Measurements from ENCODE around the gene PIAS3.
"Not testable (repeated sequence)": the region's sequence is repeated elsewhere in the genome, so short reads cannot be mapped to it uniquely, and the experiment has no call there.

The PIAS3 gene

DNA sequence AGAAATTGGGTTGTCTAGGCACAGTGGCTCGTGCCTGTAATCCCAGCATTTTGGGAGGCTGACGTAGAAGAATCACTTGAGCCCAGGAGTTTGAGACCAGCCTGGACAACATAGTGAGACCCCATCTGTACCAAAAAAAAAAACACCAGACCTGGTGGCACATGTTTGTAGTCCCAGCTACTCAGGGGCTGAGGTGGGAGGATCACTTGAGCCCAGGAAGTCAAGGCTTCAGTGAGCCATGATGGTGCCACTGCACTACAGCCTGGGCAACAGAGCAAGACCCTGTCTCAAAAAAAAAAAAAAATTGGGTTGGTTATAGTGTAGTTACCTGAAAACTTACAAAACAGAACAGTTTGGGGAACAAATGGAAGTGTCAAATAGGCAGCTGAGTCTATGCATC is 28.1 kb downstream of the PIAS3 start:
- DNase-seq (ENCODE audit: low read depth, low spot score); H3K4me3 ChIP-seq (ENCODE audit: low read length): not testable (repeated sequence)

DNA sequence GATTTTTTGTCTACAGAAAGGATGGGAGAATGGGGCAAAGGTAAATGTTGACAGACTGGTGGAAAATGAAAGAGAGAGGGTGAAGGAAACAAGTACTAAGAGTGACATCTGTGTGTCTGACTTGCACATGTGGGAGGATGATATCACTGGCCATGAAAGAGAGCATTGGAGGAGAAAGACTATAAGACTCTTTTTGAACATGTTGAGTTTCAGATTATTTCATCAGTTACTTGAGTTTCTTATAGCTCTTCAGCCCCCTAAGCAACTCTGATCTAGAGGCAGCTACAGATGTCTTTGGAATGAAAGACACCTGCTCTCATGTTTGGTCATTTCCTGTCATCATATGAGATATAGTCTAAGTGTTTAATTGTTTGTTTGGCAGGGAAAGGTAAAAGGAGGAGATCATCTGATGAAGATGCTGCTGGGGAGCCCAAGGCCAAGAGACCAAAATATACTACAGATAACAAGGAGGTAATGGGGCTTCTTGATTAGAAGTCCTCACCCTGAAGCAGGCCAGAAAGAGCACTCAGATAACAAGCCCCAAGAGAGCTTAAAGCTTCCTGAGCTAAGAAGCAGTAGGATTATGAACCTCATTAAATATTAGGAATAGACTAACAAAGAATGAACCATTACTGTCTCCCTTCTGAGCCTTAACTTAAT is 30.4 kb downstream of the PIAS3 start:
- no peak for DNase-seq (ENCODE audit: low read depth, low spot score)

DNA sequence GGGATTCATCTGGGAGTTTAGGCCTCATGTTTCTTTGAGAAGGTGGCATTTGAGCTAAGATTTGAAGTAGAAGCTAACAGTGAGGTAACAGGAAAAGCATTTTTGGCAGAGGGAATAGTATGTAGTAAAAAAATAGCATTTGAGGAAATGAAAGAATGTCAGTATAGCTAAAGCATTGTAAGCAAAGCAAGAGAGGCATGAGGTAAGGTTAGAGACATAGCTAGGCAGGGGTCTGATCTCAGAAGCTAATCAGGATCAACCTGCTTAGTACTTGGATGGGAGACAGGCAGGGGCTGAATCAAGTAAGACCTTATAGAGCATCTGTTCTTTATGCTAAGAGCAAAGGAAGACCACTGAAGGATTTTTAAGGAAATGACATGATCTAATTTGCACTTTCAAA is 30.9 kb downstream of the PIAS3 start:
- no peak for DNase-seq (ENCODE audit: low read depth, low spot score)
- no peak overlapping the region for H3K4me3 ChIP-seq (ENCODE audit: low read length)

More for the DNA sequence above, 30.4 kb downstream of the PIAS3 start:
- no peak overlapping the region for H3K4me3 ChIP-seq (ENCODE audit: low read length)

DNA sequence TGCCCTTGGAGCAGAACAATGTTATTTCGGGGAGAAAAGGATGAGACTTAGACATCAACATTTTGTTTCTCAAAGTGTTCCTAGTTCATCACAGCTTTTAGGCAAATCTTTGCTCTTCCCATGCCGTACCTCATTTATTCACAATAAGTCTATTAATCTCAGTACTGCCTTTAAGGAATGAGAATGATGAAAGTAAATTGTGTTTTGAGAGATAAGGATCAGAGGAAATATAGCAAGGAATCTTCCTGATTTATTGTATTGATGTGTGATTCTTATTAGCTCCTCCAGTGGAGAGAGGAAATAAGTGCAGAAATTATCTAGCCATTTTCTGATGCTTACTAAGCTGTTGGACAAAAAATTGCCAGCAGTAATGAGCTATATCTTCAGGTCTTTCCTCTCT is 32.9 kb downstream of the PIAS3 start:
- no peak overlapping the region for H3K4me3 ChIP-seq (ENCODE audit: low read length)
- no peak for DNase-seq (ENCODE audit: low read depth, low spot score)

DNA sequence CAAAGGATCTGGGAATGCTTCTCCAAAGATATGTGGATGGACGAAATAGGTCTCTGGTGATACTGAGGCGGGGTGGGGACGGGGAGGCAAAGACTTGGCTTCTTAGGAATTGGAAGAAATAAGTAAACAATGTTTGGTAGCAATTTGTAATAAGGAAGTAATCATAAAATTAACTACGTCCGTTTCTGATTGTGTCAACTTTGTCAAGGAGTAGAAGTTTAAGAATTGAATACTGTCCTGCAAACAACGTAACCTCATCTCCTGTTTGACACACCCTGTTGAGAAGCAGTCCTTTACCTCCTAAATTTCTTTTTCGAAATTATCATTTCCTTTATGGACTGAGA is 34.4 kb downstream of the PIAS3 start:
- peak overlapping the region; percentile 99 for H3K4me3 ChIP-seq (ENCODE audit: low read length)
- DNase-seq (ENCODE audit: low read depth, low spot score): no peak

DNA sequence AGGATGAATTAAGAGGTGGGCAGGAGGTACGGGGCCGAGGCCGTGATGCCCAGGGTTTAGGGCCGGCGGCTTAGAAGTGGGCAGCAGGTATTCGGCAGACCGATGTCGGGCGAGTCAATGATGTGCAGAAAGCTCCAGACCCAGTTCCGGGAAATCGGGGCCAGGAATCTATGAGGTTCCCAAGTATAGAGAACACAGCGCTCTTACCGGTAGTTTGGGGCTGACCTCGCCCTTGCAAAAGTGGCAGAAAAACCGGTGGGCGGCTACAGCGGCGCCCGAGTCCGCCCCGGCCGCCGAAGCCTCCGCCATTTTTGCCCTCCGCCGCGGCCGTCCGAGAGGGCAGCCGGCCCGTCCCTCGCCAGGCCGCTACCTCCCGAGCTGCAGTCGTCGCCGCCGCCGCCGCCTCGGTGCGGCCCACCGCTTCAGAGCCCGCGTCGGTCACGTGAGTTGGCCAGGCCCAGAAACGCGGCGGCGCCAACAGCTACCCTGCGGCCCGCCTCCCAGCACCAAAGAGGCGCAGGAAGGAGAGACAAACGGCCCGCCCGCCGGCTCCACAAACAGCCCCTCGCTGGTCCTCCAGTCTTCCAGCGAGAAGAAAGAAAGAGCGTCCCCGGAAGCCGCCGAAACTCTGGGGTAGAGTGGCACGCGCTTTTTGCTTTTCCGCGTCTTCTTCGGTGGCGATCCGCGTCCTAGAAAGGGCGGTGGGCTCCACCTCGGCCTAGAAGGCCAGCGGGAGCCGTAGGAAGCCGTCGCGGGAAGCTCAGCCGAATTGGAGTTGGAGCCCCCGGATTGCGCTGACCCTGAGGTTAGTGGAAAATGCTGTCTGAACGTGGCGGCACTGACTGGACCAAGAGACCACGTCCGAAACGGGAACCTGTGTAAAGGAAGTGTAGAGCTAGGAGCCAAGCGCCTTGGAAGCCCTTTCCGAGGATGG is 35.0 kb downstream of the PIAS3 start, which contains the start of the genes POLR3C and RNF115:
TSS of gene POLR3C (plus strand) at position 636 of the 934 bp plus-strand sequence. CDS start 1,577 bp downstream, outside the sequence.
TSS of gene RNF115 (minus strand) at position 531 of the 934 bp plus-strand sequence. CDS start at position 309, 222 bp downstream.
- H3K4me3 ChIP-seq (ENCODE audit: low read length): peak within 1 kb of the TSS; percentile 99
- DNase-seq (ENCODE audit: low read depth, low spot score): peak; percentile 85

DNA sequence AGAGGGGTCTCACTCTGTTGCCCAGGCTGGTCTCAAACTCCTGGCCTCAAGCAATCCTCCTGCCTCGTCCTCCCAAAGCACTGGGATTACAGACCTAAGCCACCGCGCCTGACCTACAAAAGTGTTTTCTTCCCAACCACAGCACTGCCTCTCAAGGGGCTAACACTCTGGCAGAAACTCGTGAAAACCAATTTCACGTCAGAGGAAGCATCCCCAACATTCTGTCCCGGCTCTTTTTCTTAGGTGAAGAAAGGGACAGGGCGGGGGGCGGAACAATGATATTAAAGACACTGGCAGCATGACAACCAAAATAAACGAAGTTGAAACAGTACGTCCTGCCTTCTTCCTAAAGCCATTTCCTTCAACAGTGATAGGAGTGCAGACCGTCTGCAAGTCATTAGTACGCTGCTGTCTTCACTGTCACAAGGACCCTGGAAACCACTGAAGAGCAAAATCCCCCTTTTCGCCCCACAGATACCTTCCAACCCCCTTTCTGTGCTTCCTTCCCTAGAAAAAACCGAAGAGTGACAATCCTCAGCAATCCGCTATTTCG is 36.0 kb downstream of the PIAS3 start:
- DNase-seq (ENCODE audit: low read depth, low spot score); H3K4me3 ChIP-seq (ENCODE audit: low read length): not testable (repeated sequence)

DNA sequence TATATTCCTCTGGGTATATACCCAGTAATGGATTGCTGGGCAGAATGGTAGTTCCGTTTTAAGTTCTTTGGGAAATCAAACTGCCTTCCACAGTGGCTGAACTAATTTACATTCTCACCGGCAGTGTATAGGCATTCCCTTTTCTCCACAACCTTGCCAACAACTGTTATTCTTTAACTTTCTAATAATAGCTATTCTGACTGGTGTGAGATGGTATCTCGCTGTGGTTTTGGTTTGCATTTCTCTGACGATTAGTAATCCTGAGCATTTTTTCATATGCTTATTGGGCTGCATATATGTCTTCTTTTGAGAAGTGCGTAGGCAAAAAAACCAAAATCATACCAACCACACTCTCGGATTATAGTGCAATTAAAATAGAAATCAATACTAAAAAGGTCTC is 40.8 kb downstream of the PIAS3 start:
- DNase-seq (ENCODE audit: low read depth, low spot score); H3K4me3 ChIP-seq (ENCODE audit: low read length): not testable (repeated sequence)

DNA sequence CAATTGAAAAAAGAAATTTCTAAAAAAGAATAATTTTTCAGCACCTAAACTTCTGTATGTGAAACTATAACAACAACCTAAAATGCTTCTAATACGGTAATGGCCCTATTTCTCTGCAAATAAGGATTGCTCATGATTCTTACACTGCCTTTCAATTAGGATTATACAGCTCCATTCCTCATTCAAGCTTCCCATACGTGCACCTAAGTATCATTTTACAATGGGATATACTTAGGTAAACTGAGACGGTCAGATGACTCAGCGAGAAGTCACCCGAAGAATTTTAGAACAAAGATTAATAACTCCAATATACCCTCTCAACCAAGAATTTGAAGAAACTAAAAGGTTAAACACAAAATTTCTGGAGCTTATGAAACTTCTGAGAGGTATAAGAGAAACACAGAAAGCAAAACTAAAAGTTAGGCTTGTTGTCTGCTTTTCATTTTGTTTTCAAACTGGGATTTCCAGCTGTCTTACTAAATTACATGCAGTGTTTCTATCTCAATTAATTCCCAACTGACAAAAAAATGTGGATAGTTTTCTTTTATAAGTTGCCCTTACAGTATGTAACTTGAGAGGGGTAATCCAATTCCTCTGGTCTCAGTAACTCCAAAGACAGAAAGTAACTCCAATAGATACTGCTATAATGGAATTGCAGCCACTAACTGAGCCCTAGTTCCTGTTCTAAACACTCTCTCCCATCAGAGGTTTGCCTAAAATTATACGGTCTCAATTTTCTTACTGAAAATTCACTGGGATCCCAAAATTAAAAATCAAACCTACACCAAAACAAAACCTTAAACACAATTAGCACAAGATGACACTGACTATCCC is 45.7 kb downstream of the PIAS3 start:
- not testable (repeated sequence) for H3K4me3 ChIP-seq (ENCODE audit: low read length); DNase-seq (ENCODE audit: low read depth, low spot score)

DNA sequence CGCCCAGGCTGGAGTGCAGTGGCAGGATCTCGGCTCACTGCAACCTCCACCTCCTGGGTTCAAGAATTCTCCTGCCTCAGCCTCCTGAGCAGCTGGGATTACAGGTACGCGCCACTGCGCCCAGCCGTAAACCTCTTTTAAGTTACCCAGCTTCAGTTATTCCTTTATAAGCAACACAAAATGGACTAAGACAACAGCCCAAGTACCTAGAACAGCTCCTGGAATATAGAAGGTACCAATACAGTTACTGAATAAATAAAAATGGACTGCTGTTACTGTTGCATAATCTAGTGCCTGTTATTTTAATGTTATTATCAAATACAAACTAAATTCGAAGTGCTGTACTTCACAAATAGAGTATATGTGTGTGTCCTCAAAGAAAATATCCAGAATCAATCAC is 52.0 kb downstream of the PIAS3 start:
- H3K4me3 ChIP-seq (ENCODE audit: low read length): no peak overlapping the region
- DNase-seq (ENCODE audit: low read depth, low spot score): no peak

DNA sequence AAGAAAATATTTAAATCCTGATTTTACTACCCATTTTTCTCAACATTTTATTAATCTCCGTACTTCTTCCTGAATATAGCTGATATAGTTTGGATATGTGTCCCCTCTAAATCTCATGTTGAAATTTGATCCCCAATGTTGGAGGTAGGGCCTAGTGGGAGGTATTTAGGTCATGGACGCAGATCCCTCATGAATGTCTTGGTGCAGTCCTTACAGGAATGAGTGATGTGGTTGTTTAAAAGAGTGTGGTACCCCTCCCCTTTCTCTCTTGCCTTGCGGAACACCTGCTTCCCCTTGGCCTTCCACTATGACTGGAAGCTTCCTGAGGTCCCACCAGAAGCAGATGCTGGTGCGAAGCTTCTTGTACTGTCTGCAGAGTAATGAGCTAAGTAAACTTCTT is 52.5 kb downstream of the PIAS3 start:
- no peak for DNase-seq (ENCODE audit: low read depth, low spot score)
- H3K4me3 ChIP-seq (ENCODE audit: low read length): no peak overlapping the region

DNA sequence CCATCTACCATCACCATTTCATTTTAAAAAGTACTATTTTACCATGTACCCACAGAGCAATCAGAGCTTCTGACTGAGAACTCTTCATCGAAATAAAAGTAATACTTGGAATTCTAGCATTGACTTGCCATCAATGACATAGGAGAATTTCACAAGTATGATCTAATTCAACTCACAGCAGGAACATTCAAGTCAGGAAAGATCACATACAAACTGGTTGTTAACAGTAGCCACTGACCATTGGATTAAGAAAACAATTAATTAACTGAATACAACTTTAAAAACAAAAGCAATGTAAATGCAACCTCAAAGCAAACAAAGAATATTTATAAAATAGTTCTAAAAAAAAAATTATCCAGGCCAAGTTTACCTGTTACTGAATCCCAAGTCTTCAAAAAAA is 53.8 kb downstream of the PIAS3 start:
- H3K4me3 ChIP-seq (ENCODE audit: low read length): no peak overlapping the region
- DNase-seq (ENCODE audit: low read depth, low spot score): no peak

DNA sequence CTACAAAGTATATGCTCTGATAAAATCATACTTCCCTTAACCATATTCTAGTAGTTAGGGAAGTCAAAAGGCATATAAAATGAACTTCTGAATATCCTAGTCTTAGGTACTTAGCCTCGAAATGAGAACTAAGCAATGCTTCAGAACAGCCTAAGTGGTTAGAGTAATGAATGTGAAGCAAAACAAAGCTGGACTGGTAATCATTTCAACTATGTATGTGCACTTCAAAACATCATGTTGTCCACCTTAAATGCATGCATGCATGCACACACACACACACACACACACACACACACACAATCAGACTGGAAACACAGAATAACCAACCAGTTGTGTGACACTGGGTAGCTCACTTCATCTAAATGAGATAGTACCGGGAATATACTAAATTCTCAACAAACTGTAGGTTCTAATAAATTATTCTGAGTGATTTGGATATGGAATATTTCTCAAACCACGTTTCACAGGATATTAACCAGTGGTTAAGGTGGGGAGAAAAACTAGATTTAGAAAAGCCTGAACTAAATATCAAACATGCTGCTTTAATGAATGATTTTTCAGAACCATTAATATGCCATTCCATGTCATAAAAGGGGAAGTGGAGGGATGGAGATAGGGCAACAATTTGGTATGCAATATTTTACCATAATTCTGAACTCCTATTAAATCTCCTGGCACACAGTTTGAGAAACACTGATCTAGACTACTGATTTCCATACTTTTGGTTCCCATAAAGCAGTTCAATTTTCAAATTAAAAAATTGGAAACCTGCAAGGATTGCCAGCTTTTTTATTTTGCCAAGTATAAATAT is 54.4 kb downstream of the PIAS3 start:
- no peak overlapping the region for H3K4me3 ChIP-seq (ENCODE audit: low read length)
- no peak for DNase-seq (ENCODE audit: low read depth, low spot score)

DNA sequence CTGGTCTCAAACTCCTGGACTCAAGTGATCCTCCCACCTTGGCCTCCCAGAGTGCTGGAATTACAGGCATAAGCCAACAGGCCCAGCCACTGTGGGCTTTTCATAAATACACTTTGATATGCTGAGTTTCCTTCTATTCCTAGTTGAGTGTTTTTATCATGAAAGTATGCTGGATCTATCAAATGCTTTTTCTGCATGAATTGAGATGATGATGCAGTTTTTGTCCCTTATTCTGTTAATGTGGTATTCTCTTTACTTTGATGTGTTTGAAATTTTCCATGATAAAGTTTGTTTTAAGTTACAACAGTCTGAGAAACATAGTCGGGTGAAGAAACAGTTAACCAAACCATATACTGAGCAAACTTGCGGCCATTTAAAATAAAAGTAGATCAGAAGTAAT is 59.1 kb downstream of the PIAS3 start:
- no peak for DNase-seq (ENCODE audit: low read depth, low spot score)
- H3K4me3 ChIP-seq (ENCODE audit: low read length): no peak overlapping the region
